Measurements from ENCODE around the gene MED20.

MED20 gene

DNA sequence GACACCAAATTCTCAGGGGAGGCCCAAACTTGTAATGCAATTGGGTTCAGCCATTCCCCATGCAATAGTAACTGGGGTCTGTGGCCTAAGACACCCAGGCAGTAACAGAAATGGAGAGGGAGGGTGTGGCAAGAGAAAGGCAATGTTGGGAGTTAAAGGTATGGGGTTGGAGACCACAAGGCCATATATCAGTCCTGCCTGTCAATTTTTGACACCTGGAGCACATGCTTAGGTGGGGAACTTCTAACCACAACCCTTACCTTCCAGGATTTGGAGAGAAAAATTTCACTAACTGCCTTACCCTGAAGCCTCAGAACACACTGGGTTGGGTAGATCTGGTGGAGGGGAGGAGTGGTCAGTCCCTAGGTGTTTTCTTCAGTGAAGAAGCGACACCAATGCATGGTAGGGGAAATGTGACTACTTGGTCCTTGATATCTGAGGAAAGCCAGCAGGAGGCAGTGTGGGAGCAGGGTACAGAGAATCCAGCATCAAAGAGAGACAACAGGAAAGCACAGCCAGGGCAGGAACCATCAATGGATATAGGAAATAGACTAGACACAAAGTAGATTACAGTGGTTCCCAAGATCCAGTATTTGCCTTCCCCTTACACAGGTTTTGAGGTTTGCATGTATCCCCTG, 18.9 kb downstream of the MED20 start:
- peak; percentile 71 for DNase-seq

- DNase-seq: no peak
These were observed 20.1 kb downstream of the MED20 start for GRCh38 chr6:41900861-41901260.

- no peak for DNase-seq
These were observed 24.7 kb downstream of the MED20 start for GRCh38 chr6:41896281-41896680.

GRCh38 chr6:41895300-41896233, 25.4 kb downstream of the MED20 start, which contains the start of gene USP49:
USP49 (minus strand) TSS chr6:41895375; CDS start chr6:41806983, 88,392 bp downstream.
- peak; percentile 94 for DNase-seq

DNA sequence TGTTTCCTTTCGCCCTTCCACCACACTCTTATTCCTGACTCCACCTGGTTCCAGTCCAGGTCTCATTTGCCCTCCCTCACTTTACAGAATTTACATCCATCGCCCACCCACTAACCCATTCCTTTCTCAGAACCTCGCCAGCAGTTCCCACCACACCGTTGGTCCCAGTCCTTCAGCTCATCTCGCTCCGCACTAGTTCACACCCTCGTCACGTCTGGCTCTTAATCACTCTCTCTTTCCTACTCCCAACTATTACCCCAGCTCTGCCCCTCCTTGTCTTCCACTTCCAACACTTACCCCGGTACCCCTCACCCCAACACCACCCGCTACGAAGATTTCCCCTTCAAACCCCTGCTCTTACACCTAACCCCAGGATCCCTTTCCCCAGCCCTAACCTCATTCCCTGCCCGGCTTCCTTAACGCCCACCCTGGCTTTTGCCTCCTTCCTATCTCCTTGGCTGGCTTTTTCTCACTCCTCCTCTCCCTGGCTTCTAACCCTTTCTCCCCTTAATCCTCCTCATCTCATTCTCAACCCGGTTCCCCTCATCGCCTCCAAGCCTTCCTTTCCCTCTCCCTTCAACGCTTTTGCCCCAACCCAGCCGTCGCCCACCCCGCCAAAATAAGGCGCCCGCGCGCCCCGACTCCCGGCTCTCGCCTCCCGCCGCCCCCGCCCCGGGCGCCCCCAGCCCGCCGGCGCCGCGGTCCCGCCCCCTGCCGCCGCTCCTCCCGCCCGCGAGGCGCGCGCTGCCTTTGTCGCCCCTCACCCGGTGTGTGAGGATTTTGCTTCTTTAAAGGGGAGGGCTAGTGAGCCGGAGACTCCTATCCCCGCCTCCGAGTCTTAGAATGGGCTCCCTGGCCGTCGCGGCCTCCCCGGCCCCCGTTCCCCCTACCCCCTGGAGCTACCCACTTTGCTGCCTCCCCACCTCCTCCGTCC, 26.3 kb downstream of the MED20 start:
- DNase-seq: peak; percentile 9

DNA sequence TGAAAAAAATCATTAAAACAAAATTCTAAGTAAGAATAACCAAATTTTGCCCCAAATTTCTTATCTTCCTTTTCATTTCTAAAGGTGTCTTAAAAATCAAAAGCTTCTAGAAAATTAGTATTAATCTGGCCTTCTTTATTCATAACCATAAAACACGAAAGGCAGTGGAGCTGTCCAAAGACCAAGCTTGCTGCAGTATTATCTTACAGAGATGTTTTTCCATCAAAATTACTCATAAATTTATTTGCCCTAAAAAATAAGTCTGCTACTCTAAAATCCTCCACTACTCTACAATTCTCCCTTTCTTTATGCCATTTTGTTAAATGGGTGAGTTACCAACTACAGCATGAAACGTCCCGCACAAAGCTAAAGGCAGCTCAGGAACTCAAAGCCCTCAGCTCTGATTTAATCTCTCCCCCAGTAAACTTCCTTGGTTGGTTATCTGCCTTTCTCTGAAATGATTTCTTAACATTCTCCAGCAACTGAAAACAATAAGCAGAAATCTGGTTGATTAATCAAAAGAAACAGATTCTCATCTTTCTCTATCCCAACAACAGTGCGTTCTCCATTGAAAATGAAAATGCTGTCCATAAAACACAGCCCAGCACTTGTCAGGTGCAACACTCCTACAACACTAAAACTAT, 27.9 kb downstream of the MED20 start:
- no peak for DNase-seq

GRCh38 chr6:41887331-41887751, 33.6 kb downstream of the MED20 start:
- no peak for DNase-seq

- no peak for DNase-seq
These were observed 35.0 kb downstream of the MED20 start for GRCh38 chr6:41885930-41886329.

GRCh38 chr6:41884957-41885356, 36.0 kb downstream of the MED20 start:
- DNase-seq: no peak

GRCh38 chr6:41881506-41881905, 39.4 kb downstream of the MED20 start:
- no peak for DNase-seq

DNA sequence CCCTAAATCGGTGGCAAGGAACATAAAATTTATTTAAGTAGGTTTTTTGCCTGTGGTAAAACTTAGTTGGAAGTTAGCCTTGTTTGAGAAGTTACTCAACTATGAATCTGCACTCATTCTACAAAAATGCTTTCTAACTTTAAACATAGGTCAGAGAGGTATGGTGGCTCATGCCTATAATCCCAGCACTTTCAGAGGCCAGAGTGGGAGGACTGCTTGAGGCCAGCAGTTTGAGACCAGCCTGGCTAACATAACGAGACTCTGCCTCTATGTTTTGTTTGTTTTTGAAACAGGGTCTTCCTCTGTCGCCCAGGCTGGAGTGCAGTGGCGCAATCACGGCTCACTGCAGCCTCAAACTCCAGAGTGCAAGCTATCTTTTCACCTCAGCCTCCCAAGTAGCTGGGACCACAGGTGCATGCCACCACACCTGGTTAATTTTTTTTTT, 42.0 kb downstream of the MED20 start:
- no peak for DNase-seq

DNA sequence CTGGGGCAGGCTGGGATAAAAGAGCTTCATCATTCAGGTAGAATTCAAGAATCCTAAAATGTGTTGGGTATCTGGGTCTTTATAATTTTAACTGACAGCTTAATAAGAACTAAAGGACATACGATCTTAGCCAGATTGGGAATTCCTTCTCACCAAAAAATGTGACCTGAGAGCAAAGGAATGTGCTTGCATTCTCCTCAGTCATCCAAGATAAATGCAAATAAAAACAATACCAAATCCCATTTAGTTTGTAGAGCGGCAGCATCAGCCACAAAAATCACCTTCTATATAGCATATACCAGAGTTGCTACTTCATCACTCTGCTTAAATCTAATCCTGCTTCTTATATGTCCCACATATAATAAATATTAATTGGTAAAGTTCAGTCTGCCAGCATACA, 42.7 kb downstream of the MED20 start:
- no peak for DNase-seq

GRCh38 chr6:41877051-41877680, 43.8 kb downstream of the MED20 start:
- no peak for DNase-seq

DNA sequence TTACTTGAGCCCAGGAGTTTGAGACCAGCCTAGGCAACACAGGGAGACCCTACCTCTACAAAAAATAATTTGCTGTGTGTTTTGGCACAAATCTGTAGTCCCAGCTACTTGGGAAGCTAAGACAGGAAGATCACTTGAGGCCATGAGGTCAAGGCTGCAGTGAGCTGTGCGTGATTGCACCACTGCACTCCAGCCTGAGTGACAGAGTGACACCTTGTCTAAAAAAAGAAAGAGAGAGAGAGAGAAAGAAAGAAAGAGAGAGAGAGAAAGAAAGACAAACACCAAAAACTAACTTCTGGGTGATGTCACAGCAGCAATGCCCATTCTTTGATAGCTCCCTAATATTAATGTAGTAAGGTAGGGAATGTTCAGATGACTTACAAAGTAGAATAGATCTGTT, 46.2 kb downstream of the MED20 start:
- DNase-seq: no peak

DNA sequence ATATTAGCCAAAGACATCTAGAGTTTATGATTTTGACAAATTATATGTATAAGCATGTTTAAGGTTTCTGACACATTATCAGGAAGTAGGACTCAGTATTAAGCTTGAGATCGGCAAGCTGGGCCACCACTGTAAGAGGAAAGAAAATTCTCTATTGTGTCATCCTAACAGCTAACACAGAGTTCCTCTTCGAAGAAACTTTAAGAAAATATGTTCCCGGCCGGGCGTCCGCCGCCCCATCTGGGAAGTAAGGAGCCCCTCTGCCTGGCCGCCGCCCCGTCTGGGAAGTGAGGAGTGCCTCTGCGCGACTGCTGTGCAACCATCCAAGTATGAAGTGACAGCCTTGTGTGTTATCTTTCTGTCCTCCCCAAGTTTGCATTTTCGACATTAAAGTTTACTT, 48.8 kb downstream of the MED20 start:
- no peak for DNase-seq

DNA sequence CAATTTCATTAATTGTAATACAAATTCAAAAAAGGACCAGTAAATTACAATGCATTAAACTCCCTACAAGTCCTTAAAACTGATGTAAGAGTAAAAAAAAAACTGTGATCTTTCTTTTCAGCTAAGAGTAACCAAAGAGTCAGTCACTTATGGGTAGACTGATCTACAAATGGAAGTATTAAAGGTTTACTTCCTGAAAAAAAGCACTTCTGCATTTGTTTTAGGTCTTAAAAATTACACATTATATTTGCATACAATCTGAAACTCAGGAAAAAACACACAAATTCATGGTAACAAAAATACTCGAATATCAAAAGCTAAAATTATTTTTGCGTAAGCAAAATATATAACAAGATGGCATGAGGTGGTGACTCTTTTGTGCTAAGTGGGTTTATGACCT, 49.2 kb downstream of the MED20 start:
- DNase-seq: no peak

DNA sequence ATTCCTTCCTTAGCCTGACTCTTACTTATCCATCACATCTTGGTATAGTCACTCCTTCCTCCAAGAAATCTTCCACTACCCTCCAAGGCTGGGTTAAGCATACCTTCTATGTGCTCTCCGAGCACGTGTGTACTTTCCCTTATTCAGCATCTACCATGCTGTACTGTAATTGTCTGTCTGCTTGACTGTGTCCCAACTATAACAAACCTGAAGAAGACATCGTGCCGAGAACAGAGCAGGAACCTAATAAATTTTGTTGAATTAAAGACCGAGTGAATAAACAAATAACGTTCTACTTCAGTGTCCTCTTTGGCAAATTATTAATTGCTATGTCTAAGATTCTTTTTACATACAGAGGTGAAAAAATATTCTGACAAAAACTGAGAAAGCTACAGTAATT, 61.6 kb downstream of the MED20 start:
- DNase-seq: no peak

DNA sequence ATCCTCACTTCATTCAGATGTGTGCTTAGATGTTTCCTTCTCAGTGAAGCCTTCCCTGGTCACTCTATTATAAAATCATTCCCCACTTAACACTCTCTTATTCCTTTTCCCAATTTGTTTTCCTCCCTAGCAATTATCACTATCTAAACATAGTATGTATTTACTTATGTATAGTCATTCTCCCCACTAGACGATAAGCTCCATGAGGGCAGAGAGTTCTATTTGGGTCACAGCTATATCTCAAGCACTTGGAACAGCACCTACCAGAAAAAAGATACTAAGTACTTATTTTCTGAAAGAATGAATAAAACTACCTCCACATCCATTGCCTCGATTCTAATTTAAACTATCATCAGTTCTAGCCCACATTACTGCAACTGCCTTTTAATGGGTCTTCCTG, 62.2 kb downstream of the MED20 start:
- DNase-seq: no peak
